ENCODE data around the gene AP3S2.
"Not testable (repeated sequence)": the region's sequence is repeated elsewhere in the genome, so short reads cannot be mapped to it uniquely, and the experiment has no call there.

- not testable (repeated sequence) for TF ChIP-seq CTCF, POLR2A (IDR thresholded peaks at IDR 0.05)
Observed at GRCh38 chr15:89885179-89885578, 8.6 kb downstream of the AP3S2 start.

All from esophagus squamous epithelium (tissue), 4 donors.